ENCODE data around the gene SCAPER.
"Not testable (repeated sequence)": the region's sequence is repeated elsewhere in the genome, so short reads cannot be mapped to it uniquely, and the experiment has no call there.

The SCAPER gene

GRCh38 chr15:76566276-76566675 is 338.9 kb downstream of the SCAPER start:
- DNase-seq: no peak

GRCh38 chr15:76565366-76565765 is 339.8 kb downstream of the SCAPER start:
- no peak for DNase-seq

GRCh38 chr15:76555247-76555646 is 349.9 kb downstream of the SCAPER start:
- no peak for DNase-seq

GRCh38 chr15:76553564-76553963 is 351.6 kb downstream of the SCAPER start:
- DNase-seq: no peak

GRCh38 chr15:76553102-76553501 is 352.0 kb downstream of the SCAPER start:
- DNase-seq: no peak

- DNase-seq: no peak
Measured at GRCh38 chr15:76546805-76547204, 358.3 kb downstream of the SCAPER start.

GRCh38 chr15:76533995-76534394 is 371.1 kb downstream of the SCAPER start:
- DNase-seq: no peak

GRCh38 chr15:76533060-76533820 is 371.9 kb downstream of the SCAPER start:
- DNase-seq: peak; percentile 94 to 95

- DNase-seq: no peak
Measured at GRCh38 chr15:76529911-76530310, 375.2 kb downstream of the SCAPER start.

GRCh38 chr15:76526111-76526510 is 379.0 kb downstream of the SCAPER start:
- no peak for DNase-seq

- DNase-seq: no peak
Measured at GRCh38 chr15:76517910-76518309, 387.2 kb downstream of the SCAPER start.

- no peak for DNase-seq
Measured at GRCh38 chr15:76514282-76514681, 390.9 kb downstream of the SCAPER start.

- no peak for DNase-seq
Measured at GRCh38 chr15:76512971-76513370, 392.2 kb downstream of the SCAPER start.

GRCh38 chr15:76510663-76511062 is 394.5 kb downstream of the SCAPER start:
- DNase-seq: not testable (repeated sequence)

- DNase-seq: no peak
Measured at GRCh38 chr15:76503804-76504203, 401.3 kb downstream of the SCAPER start.

- DNase-seq: no peak
Measured at GRCh38 chr15:76503121-76503520, 402.0 kb downstream of the SCAPER start.

- DNase-seq: no peak
Measured at GRCh38 chr15:76502678-76503077, 402.5 kb downstream of the SCAPER start.

- DNase-seq: not testable (repeated sequence)
Measured at GRCh38 chr15:76502185-76502584, 403.0 kb downstream of the SCAPER start.

GRCh38 chr15:76501726-76502125 is 403.4 kb downstream of the SCAPER start:
- DNase-seq: no peak

GRCh38 chr15:76501011-76501410 is 404.1 kb downstream of the SCAPER start:
- DNase-seq: no peak

GRCh38 chr15:76495487-76495886 is 409.7 kb downstream of the SCAPER start:
- DNase-seq: no peak

GRCh38 chr15:76492538-76492937 is 412.6 kb downstream of the SCAPER start:
- no peak for DNase-seq

GRCh38 chr15:76483752-76484151 is 421.4 kb downstream of the SCAPER start:
- no peak for DNase-seq

- no peak for DNase-seq
Measured at GRCh38 chr15:76483018-76483417, 422.1 kb downstream of the SCAPER start.

- no peak for DNase-seq
Measured at GRCh38 chr15:76480267-76480666, 424.9 kb downstream of the SCAPER start.
